Keratinocyte (primary cell): ENCODE results near the gene CTNNA3. TPM values are rescaled to one million over a fixed set of nuclear protein-coding genes. Genes with fewer than 3 reads are reported as not detected.

Experiments
- DNase-seq: peaks from one replicate; pipeline ENCODE4 v3.0.0-alpha.2; 2011; ENCODE audit warnings: low read depth, missing footprints, low spot score
- FAIRE-seq: peaks from 2 replicates; lab custom pipeline; 2011; peaks lifted over from hg19 to GRCh38; lab: Jason Lieb, UNC
- H2AFZ ChIP-seq: 2 replicates; pipeline ENCODE4 v1.6.0; 2012; ENCODE audit warnings: low read length, control low read depth, inconsistent platforms; ENCODE audit not compliant: control insufficient read depth
- H3K27ac ChIP-seq: 2 replicates; pipeline ENCODE4 v1.5.1; 2011; ENCODE audit warnings: low read length; ENCODE audit not compliant: control insufficient read depth, insufficient read depth
- H3K27me3 ChIP-seq: 3 replicates; pipeline ENCODE4 v1.6.0; 2011; ENCODE audit warnings: low read length; ENCODE audit not compliant: control insufficient read depth, insufficient read depth; ENCODE audit errors: extremely low read depth
- H3K36me3 ChIP-seq, 2 experiments: 2 replicates in 1 of 2; 3 replicates in 1 of 2; pipeline ENCODE4 v1.5.1; 2011; ENCODE audit warnings: low read length in 2 of 2, mild to moderate bottlenecking in 1 of 2; ENCODE audit not compliant: control insufficient read depth in 2 of 2, insufficient read depth in 2 of 2; ENCODE audit errors: extremely low read depth in 1 of 2
- H3K4me1 ChIP-seq: 3 replicates; pipeline ENCODE4 v1.5.1; 2011; ENCODE audit warnings: low read length; ENCODE audit not compliant: control insufficient read depth, insufficient read depth; ENCODE audit errors: extremely low read depth
- H3K4me2 ChIP-seq: 3 replicates; pipeline ENCODE4 v1.6.0; 2011; ENCODE audit warnings: low read depth, low read length; ENCODE audit not compliant: control insufficient read depth, insufficient read depth; ENCODE audit errors: extremely low read depth
- H3K4me3 ChIP-seq, 3 experiments: fragments of 200-600 bp in 1 of 3; sonication (generic) in 1 of 3; 2 replicates in 2 of 3; 3 replicates in 1 of 3; pipeline ENCODE4 v1.5.1; 2011 to 2016; ENCODE audit warnings: low read length in 3 of 3, mild to moderate bottlenecking in 3 of 3, control low read depth in 2 of 3, inconsistent platforms in 1 of 3, low read depth in 1 of 3, mixed read lengths in 1 of 3, mixed run types in 1 of 3, moderate library complexity in 1 of 3; ENCODE audit not compliant: control insufficient read depth in 2 of 3, insufficient read depth in 2 of 3; ENCODE audit errors: extremely low read depth in 1 of 3
- H3K79me2 ChIP-seq: 2 replicates; pipeline ENCODE4 v1.6.0; 2012; ENCODE audit warnings: low read length; ENCODE audit not compliant: control insufficient read depth, insufficient read depth
- H3K9ac ChIP-seq: 3 replicates; pipeline ENCODE4 v1.6.0; 2011; ENCODE audit warnings: low read length; ENCODE audit not compliant: control insufficient read depth, insufficient read depth; ENCODE audit errors: extremely low read depth
- H3K9me1 ChIP-seq: 3 replicates; pipeline ENCODE4 v1.6.0; 2011; ENCODE audit warnings: low read length; ENCODE audit not compliant: control insufficient read depth, insufficient read depth; ENCODE audit errors: extremely low read depth
- H3K9me3 ChIP-seq: 2 replicates; pipeline ENCODE4 v1.5.1; 2012; ENCODE audit warnings: low read depth, low read length; ENCODE audit not compliant: control insufficient read depth
- H4K20me1 ChIP-seq: 3 replicates; pipeline ENCODE4 v1.6.0; 2011; ENCODE audit warnings: low read length; ENCODE audit not compliant: control insufficient read depth, insufficient read depth; ENCODE audit errors: extremely low read depth
- EZH2 ChIP-seq: IDR thresholded peaks from one replicate; pipeline ENCODE4 v1.6.1; 2012; ENCODE audit warnings: inconsistent platforms, mild to moderate bottlenecking, low read length, moderate library complexity
- dilution Hi-C: fragments of 300-500 bp; cut with MboI; formaldehyde crosslinking; loops from one replicate; pipeline ENCODE4 v1.7.0; 2020; ENCODE audit warnings: low sequenced_read_pairs; ENCODE audit not compliant: extremely low pct_ligation_motif_present
- polyA plus RNA-seq, 5 experiments: library from polyadenylated mRNA; depleted of rRNA in 3 of 5; stranded (reverse) in 3 of 5; stranded (forward) in 1 of 5; unstranded in 1 of 5; fragments of >200 nt; gene quantifications; 1 replicate in 1 of 5; 2 replicates in 3 of 5; 3 replicates in 1 of 5; pipeline versions ENCODE4 v1.2.1 to v1.2.3, GENCODE V29; 2011 to 2012; ENCODE audit warnings: missing spikeins in 2 of 5, low read depth in 1 of 5, low replicate concordance in 1 of 5
- TF ChIP-seq, protein P1 (sequence below), 3 experiments: IDR thresholded peaks in 1 of 3; conservative IDR thresholded peaks in 1 of 3; optimal IDR thresholded peaks in 1 of 3; 2 replicates in 2 of 3; 3 replicates in 1 of 3; pipeline versions ENCODE3 to v1.5.1; 2011; ENCODE audit warnings: low read length in 3 of 3, mild to moderate bottlenecking in 3 of 3, moderate library complexity in 2 of 3, control low read depth in 1 of 3, inconsistent platforms in 1 of 3; ENCODE audit not compliant: insufficient read depth in 2 of 3; ENCODE audit errors: extremely low read depth in 1 of 3

CTNNA3 gene
- polyA plus RNA-seq, 1 donor (not counting 4 experiments of a cell fraction or from before 2014, with no cell fraction given): 0.01 TPM

DNA sequence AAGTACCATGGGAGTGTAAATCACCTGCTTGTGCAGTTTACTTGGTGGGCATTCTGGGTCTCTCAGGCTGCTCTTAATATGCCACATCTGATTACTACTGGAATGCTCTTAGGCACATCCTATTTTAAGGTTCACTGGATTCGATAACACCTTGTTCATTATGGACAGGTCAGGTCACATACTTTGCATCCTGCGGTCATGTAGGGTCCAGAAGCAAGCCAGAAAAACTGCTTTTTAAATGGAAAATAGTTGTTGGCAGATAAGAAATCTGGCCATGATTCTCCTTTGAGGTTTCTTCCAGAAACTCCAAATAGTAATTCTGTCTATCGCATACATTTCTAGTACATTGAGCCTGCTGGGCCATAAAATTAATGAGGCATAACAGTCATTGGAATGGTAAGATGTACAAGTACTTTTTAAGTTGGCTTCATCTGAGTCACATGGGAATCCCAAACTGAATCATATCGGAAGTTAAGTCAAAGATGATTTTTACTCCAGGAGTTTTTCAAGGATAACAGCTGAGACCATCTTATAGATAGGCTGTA lies 398.3 kb downstream of the CTNNA3 start:
- Histone ChIP-seq H3K4me2 (no peak overlapping the region), H2AFZ (no peak overlapping the region), H3K9me3 (no peaks in the 10 kb centered on the region), H3K9ac (no peak overlapping the region), H3K27me3 (no peaks in the 10 kb centered on the region), H3K4me3 (no peak overlapping the region), H3K36me3 (no peaks in the 10 kb centered on the region), H3K9me1 (no peaks in the 10 kb centered on the region), H3K4me1 (no peaks in the 10 kb centered on the region), H3K79me2 (no peaks in the 10 kb centered on the region), H4K20me1 (no peaks in the 10 kb centered on the region), H3K27ac (no peak overlapping the region)
- dilution Hi-C loops: no loop called here
- DNase-seq: no peak
- FAIRE-seq: no peak
- TF ChIP-seq, protein P1, sequence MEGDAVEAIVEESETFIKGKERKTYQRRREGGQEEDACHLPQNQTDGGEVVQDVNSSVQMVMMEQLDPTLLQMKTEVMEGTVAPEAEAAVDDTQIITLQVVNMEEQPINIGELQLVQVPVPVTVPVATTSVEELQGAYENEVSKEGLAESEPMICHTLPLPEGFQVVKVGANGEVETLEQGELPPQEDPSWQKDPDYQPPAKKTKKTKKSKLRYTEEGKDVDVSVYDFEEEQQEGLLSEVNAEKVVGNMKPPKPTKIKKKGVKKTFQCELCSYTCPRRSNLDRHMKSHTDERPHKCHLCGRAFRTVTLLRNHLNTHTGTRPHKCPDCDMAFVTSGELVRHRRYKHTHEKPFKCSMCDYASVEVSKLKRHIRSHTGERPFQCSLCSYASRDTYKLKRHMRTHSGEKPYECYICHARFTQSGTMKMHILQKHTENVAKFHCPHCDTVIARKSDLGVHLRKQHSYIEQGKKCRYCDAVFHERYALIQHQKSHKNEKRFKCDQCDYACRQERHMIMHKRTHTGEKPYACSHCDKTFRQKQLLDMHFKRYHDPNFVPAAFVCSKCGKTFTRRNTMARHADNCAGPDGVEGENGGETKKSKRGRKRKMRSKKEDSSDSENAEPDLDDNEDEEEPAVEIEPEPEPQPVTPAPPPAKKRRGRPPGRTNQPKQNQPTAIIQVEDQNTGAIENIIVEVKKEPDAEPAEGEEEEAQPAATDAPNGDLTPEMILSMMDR (optimal IDR thresholded peaks at IDR 0.05 in 1 of 3, IDR thresholded peaks at IDR 0.05 in 1 of 3, conservative IDR thresholded peaks at IDR 0.05 in 1 of 3; ENCODE audit: extremely low read depth in 1 of 3, insufficient read depth in 2 of 3, low read length in 3 of 3): no peak
- TF ChIP-seq EZH2: no peak

GRCh38 chr10:67296926-67297325 lies 399.1 kb downstream of the CTNNA3 start:
- TF ChIP-seq EZH2: no peak
- TF ChIP-seq, protein P1 (optimal IDR thresholded peaks at IDR 0.05 in 1 of 3, IDR thresholded peaks at IDR 0.05 in 1 of 3, conservative IDR thresholded peaks at IDR 0.05 in 1 of 3; ENCODE audit: extremely low read depth in 1 of 3, insufficient read depth in 2 of 3, low read length in 3 of 3): no peak

More at GRCh38 chr10:67296926-67297325, 399.1 kb downstream of the CTNNA3 start:
- Histone ChIP-seq H3K4me3 (no peak overlapping the region), H3K4me2 (no peak overlapping the region), H3K9ac (no peak overlapping the region), H3K36me3 (no peaks in the 10 kb centered on the region), H4K20me1 (no peaks in the 10 kb centered on the region), H3K9me3 (no peaks in the 10 kb centered on the region), H3K27me3 (no peaks in the 10 kb centered on the region), H3K9me1 (no peaks in the 10 kb centered on the region), H3K4me1 (no peaks in the 10 kb centered on the region), H3K79me2 (no peaks in the 10 kb centered on the region), H2AFZ (no peak overlapping the region), H3K27ac (no peak overlapping the region)
- dilution Hi-C loops: no loop called here
- DNase-seq (no peak), FAIRE-seq (no peak)
